ENCODE data around the gene PARP1. TPM values are rescaled to one million over a fixed set of nuclear protein-coding genes. Genes with fewer than 3 reads are reported as not detected.
"Not testable (repeated sequence)": the region's sequence is repeated elsewhere in the genome, so short reads cannot be mapped to it uniquely, and the experiment has no call there.

PARP1 gene
- total RNA-seq, 1 experiment from 2014 or later: 157 TPM

DNA sequence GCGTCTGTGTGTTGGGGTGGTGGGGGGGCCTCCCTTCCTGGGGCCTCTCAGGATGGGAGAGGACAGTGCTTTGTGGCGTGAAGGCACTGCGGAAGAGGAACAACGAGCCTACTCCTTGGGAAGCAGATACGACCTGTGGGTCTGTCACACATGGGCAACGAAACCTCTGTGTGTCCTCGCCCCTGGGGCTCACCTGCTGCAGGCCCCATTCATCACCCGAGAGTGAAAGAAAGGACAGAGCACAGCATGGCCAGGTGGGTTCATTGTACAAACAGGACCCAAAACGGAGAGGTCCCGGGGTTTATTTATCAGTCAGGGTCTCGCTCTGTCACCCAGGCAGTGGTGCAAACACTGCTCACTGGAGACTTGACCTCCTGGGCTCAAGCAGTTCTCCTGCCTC, 58.8 kb downstream of the PARP1 start:
- no peak for DNase-seq
- Histone ChIP-seq H2AFZ (no peak overlapping the region), H3K4me2 (no peak overlapping the region), H3K36me3 (ENCODE audit: low read depth) (no peaks in the 10 kb centered on the region), H3F3A (ENCODE audit: insufficient read depth, low read depth) (no peaks in the 10 kb centered on the region), H3K9me2 (ENCODE audit: insufficient read depth) (no peaks in the 10 kb centered on the region), H3K27ac (no peak overlapping the region), H3K79me2 (ENCODE audit: low read depth) (no peaks in the 10 kb centered on the region), H3K4me3 (no peak overlapping the region), H3K27me3 (ENCODE audit: insufficient read depth, low read depth) (no peaks in the 10 kb centered on the region), H3K4me1 (replicated peaks; ENCODE audit: insufficient read depth) (no peaks in the 10 kb centered on the region), H3K9me3 (ENCODE audit: insufficient read depth, low read depth) (no peaks in the 10 kb centered on the region), H4K20me1 (ENCODE audit: insufficient read depth) (no peaks in the 10 kb centered on the region)
- TF ChIP-seq, protein P1, sequence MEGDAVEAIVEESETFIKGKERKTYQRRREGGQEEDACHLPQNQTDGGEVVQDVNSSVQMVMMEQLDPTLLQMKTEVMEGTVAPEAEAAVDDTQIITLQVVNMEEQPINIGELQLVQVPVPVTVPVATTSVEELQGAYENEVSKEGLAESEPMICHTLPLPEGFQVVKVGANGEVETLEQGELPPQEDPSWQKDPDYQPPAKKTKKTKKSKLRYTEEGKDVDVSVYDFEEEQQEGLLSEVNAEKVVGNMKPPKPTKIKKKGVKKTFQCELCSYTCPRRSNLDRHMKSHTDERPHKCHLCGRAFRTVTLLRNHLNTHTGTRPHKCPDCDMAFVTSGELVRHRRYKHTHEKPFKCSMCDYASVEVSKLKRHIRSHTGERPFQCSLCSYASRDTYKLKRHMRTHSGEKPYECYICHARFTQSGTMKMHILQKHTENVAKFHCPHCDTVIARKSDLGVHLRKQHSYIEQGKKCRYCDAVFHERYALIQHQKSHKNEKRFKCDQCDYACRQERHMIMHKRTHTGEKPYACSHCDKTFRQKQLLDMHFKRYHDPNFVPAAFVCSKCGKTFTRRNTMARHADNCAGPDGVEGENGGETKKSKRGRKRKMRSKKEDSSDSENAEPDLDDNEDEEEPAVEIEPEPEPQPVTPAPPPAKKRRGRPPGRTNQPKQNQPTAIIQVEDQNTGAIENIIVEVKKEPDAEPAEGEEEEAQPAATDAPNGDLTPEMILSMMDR (conservative IDR thresholded peaks at IDR 0.05): no peak
- no peak for TF ChIP-seq EZH2 (IDR thresholded peaks at IDR 0.05; ENCODE audit: low read depth)
- ChIA-PET POLR2A (ENCODE audit: unreplicated experiment) (no interaction called here), CTCF (no interaction called here)
- no TSS peak for BruUV-seq (replicated peaks)
- intact Hi-C loops (cut with micrococcal nuclease; ENCODE audit: unreplicated experiment): no loop called here

GRCh38 chr1:226344441-226345259, 63.2 kb downstream of the PARP1 start:
- H3K4me2 ChIP-seq: no peak overlapping the region
- 0 out of 2 replicates have a peak, but pooled peaks cover 5% of the 10 kb centered on the region for H3K27me3 ChIP-seq (ENCODE audit: insufficient read depth, low read depth)
- no peaks in the 10 kb centered on the region for H3K4me1 ChIP-seq (replicated peaks; ENCODE audit: insufficient read depth)
- no peaks in the 10 kb centered on the region for H3K36me3 ChIP-seq (ENCODE audit: low read depth)
- intact Hi-C loops (cut with micrococcal nuclease; ENCODE audit: unreplicated experiment): no loop called here
- ChIA-PET CTCF (no interaction called here), POLR2A (ENCODE audit: unreplicated experiment) (no interaction called here)
- no peaks in the 10 kb centered on the region for H4K20me1 ChIP-seq (ENCODE audit: insufficient read depth)
- H2AFZ ChIP-seq: no peak overlapping the region
- H3F3A ChIP-seq (ENCODE audit: insufficient read depth, low read depth): no peaks in the 10 kb centered on the region
- BruUV-seq (replicated peaks): no TSS peak
- no peak for DNase-seq
- H3K4me3 ChIP-seq: no peak overlapping the region
- H3K9me2 ChIP-seq (ENCODE audit: insufficient read depth): no peaks in the 10 kb centered on the region
- H3K27ac ChIP-seq: no peak overlapping the region
- peaks cover 5% of the 10 kb centered on the region for H3K9me3 ChIP-seq (ENCODE audit: insufficient read depth, low read depth)
- H3K79me2 ChIP-seq (ENCODE audit: low read depth): no peaks in the 10 kb centered on the region
- TF ChIP-seq, protein P1 (conservative IDR thresholded peaks at IDR 0.05): no peak
- TF ChIP-seq EZH2 (IDR thresholded peaks at IDR 0.05; ENCODE audit: low read depth): no peak

DNA sequence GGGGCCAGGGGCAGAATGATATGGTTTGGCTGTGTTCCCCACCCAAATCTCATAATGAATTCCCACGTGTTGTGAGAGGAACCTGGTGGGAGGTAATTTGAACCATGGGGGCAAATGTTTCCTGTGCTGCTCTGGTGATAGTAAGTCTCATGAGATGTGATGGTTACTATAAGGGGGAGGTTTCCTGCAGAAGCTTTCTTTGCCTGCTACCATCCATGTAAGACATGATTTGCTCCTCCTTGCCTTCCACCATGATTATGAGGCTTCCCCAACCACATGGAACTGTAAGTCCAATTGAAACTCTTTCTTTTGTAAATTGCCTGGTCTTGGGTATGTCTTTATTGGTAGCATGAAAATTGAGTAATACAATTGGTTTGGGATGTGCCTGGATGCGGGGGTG, 65.2 kb downstream of the PARP1 start:
- DNase-seq: no peak
- H3K4me3 ChIP-seq: no peak overlapping the region
- ChIA-PET POLR2A (ENCODE audit: unreplicated experiment) (no interaction called here), CTCF (no interaction called here)
- no TSS peak for BruUV-seq (replicated peaks)
- TF ChIP-seq, protein P1 (conservative IDR thresholded peaks at IDR 0.05): no peak
- no peak for TF ChIP-seq EZH2 (IDR thresholded peaks at IDR 0.05; ENCODE audit: low read depth)
- H2AFZ ChIP-seq: no peak overlapping the region
- no peaks in the 10 kb centered on the region for H3K36me3 ChIP-seq (ENCODE audit: low read depth)
- H3K4me2 ChIP-seq: no peak overlapping the region
- intact Hi-C loops (cut with micrococcal nuclease; ENCODE audit: unreplicated experiment): no loop called here
- no peaks in the 10 kb centered on the region for H3K4me1 ChIP-seq (replicated peaks; ENCODE audit: insufficient read depth)
- H3K27ac ChIP-seq: no peak overlapping the region
- no peaks in the 10 kb centered on the region for H3K9me2 ChIP-seq (ENCODE audit: insufficient read depth)
- peaks cover 5% of the 10 kb centered on the region for H3K9me3 ChIP-seq (ENCODE audit: insufficient read depth, low read depth)
- H4K20me1 ChIP-seq (ENCODE audit: insufficient read depth): no peaks in the 10 kb centered on the region
- 0 out of 2 replicates have a peak, but pooled peaks cover 11% of the 10 kb centered on the region for H3K27me3 ChIP-seq (ENCODE audit: insufficient read depth, low read depth)
- H3F3A ChIP-seq (ENCODE audit: insufficient read depth, low read depth): no peaks in the 10 kb centered on the region
- no peaks in the 10 kb centered on the region for H3K79me2 ChIP-seq (ENCODE audit: low read depth)

DNA sequence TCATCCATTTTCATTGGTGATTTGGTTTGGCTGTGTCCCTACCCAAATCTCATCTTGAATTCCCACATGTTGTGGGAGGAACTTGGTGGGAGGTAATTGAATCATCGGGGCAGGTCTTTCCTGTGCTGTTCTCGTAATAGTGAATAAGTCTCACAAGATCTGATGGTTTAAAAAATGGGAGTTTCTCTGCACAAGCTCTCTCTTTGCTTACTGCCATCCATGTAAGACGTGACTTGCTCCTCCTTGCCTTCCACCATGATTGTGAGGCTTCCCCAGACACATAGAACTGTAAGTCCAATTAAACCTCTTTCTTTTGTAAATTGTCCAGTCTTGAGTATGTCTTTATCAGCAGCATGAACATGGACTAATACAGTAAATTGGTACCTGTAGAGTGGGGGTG, 67.8 kb downstream of the PARP1 start:
- BruUV-seq (replicated peaks); H3F3A ChIP-seq (ENCODE audit: insufficient read depth, low read depth); CTCF ChIA-PET; H3K27ac ChIP-seq; H3K4me3 ChIP-seq; H3K79me2 ChIP-seq (ENCODE audit: low read depth); H4K20me1 ChIP-seq (ENCODE audit: insufficient read depth); H3K9me2 ChIP-seq (ENCODE audit: insufficient read depth); DNase-seq; H3K9me3 ChIP-seq (ENCODE audit: insufficient read depth, low read depth); H3K4me2 ChIP-seq; POLR2A ChIA-PET (ENCODE audit: unreplicated experiment); H3K4me1 ChIP-seq (replicated peaks; ENCODE audit: insufficient read depth); H2AFZ ChIP-seq; intact Hi-C loops (cut with micrococcal nuclease; ENCODE audit: unreplicated experiment); H3K36me3 ChIP-seq (ENCODE audit: low read depth): not testable (repeated sequence)
- H3K27me3 ChIP-seq (ENCODE audit: insufficient read depth, low read depth): 0 out of 2 replicates have a peak, but pooled peaks cover 11% of the 10 kb centered on the region

Data from PC-9 (cell line).